ENCODE data around the gene PCDHA7.
"Not testable (repeated sequence)": the region's sequence is repeated elsewhere in the genome, so short reads cannot be mapped to it uniquely, and the experiment has no call there.

The PCDHA7 gene

GRCh38 chr5:140796718-140797095, 37.4 kb upstream of the PCDHA7 start:
- no peak for TF ChIP-seq CTCF (conservative IDR thresholded peaks at IDR 0.05; ENCODE audit: low read depth, low read length)
- no peak for DNase-seq (ENCODE audit: low read depth)
- no peak overlapping the region for H3K4me3 ChIP-seq (ENCODE audit: low read length)

GRCh38 chr5:140800816-140801493, 33.1 kb upstream of the PCDHA7 start, which contains the start of gene PCDHA3:
Gene PCDHA3, plus strand, starts transcription at chr5:140801057.
- peak; percentile 11 for TF ChIP-seq CTCF (conservative IDR thresholded peaks at IDR 0.05; ENCODE audit: low read depth, low read length)
- no peak within 1 kb of the TSS for H3K4me3 ChIP-seq (ENCODE audit: low read length)
- no peak for DNase-seq (ENCODE audit: low read depth)

GRCh38 chr5:140801494-140801841, 32.6 kb upstream of the PCDHA7 start:
- DNase-seq (ENCODE audit: low read depth), result no peak
- H3K4me3 ChIP-seq (ENCODE audit: low read length), result no peak overlapping the region
- TF ChIP-seq CTCF (conservative IDR thresholded peaks at IDR 0.05; ENCODE audit: low read depth, low read length), result peak; percentile 28

- H3K4me3 ChIP-seq (ENCODE audit: low read length); DNase-seq (ENCODE audit: low read depth): not testable (repeated sequence)
These were observed 31.7 kb upstream of the PCDHA7 start for GRCh38 chr5:140802381-140802780.

- DNase-seq (ENCODE audit: low read depth), result no peak
- H3K4me3 ChIP-seq (ENCODE audit: low read length), result no peak overlapping the region
- TF ChIP-seq CTCF (conservative IDR thresholded peaks at IDR 0.05; ENCODE audit: low read depth, low read length), result no peak
These were observed 31.2 kb upstream of the PCDHA7 start for GRCh38 chr5:140802781-140803271.

GRCh38 chr5:140806834-140807775, 27.0 kb upstream of the PCDHA7 start, which contains the start of gene PCDHA4:
Gene PCDHA4, plus strand, starts transcription at chr5:140807068.
- H3K4me3 ChIP-seq (ENCODE audit: low read length), result no peak within 1 kb of the TSS
- DNase-seq (ENCODE audit: low read depth), result no peak
- peak; percentile 30 for TF ChIP-seq CTCF (conservative IDR thresholded peaks at IDR 0.05; ENCODE audit: low read depth, low read length)

GRCh38 chr5:140808241-140808888, 25.7 kb upstream of the PCDHA7 start:
- DNase-seq (ENCODE audit: low read depth); H3K4me3 ChIP-seq (ENCODE audit: low read length): not testable (repeated sequence)
